ENCODE measurements around the gene BOLL. TPM values are rescaled to one million over a fixed set of nuclear protein-coding genes. Genes with fewer than 3 reads are reported as not detected.

BOLL gene
- total RNA-seq, 1 experiment from 2014 or later: not detected

- Histone ChIP-seq H3K79me1 (ENCODE audit: insufficient read depth, low read depth, low read length, poor library complexity, severe bottlenecking) (no peaks in the 10 kb centered on the region), H4K5ac (ENCODE audit: insufficient read length, low read depth, low read length) (no peak overlapping the region), H3K4me1 (ENCODE audit: insufficient read depth, low read length) (peaks cover 2% of the 10 kb centered on the region), H2BK20ac (ENCODE audit: low read depth, low read length, poor library complexity, severe bottlenecking) (no peak overlapping the region), H2BK15ac (ENCODE audit: low read depth, low read length) (no peak overlapping the region), H3K56ac (ENCODE audit: insufficient read length, low read depth, low read length) (no peak overlapping the region), H3T11ph (ENCODE audit: low read length) (no peak overlapping the region), H4K20me1 (ENCODE audit: control insufficient read depth, insufficient read depth, insufficient read length) (no peaks in the 10 kb centered on the region), H3K9ac (ENCODE audit: extremely low read depth, insufficient read length, low read length) (no peak overlapping the region), H2BK120ac (ENCODE audit: low read depth, low read length, poor library complexity, severe bottlenecking) (no peak overlapping the region), H3K79me2 (ENCODE audit: insufficient read depth, low read length) (no peaks in the 10 kb centered on the region; the same call in 1 of the 2 replicates), H3K27me3 (ENCODE audit: insufficient read depth, low read length) (peaks cover 9% of the 10 kb centered on the region), H4K8ac (replicated peaks; ENCODE audit: insufficient read length, low read depth, low read length) (no peak overlapping the region), H2BK12ac (ENCODE audit: insufficient read length, low read depth, low read length) (no peak overlapping the region), H3K9me3 (ENCODE audit: control insufficient read depth, low read depth, low read length) (no peaks in the 10 kb centered on the region), H2AK5ac (ENCODE audit: insufficient read length, low read length) (no peak overlapping the region), H3K23ac (ENCODE audit: insufficient read length, low read depth, low read length) (no peak overlapping the region), H2BK5ac (ENCODE audit: insufficient read length, low read length) (no peak overlapping the region), H3K4me2 (ENCODE audit: insufficient read depth, insufficient read length, low read length) (peak overlapping the region; percentile 97), H4K91ac (ENCODE audit: insufficient read length, low read depth, low read length) (no peak overlapping the region), H2AFZ (ENCODE audit: low read length) (no peak overlapping the region), H3K27ac (ENCODE audit: insufficient read length, low read depth, low read length) (no peak overlapping the region), H3K18ac (ENCODE audit: insufficient read length, low read depth, low read length) (no peak overlapping the region), H3K4ac (ENCODE audit: low read depth, low read length) (no peak overlapping the region), H3K14ac (ENCODE audit: insufficient read depth, low read length) (no peak overlapping the region), H3K23me2 (ENCODE audit: insufficient read length, low read depth, low read length, poor library complexity, severe bottlenecking) (peaks cover 9% of the 10 kb centered on the region)
- Mint-ChIP-seq H3K9me3 (no peaks in the 10 kb centered on the region), H3K27me3 (ENCODE audit: low read depth) (peaks cover 55% of the 10 kb centered on the region), H3K36me3 (ENCODE audit: insufficient read depth in 1 of 3, low read depth in 3 of 3) (no peaks in the 10 kb centered on the region), H3K4me3 (peak overlapping the region; percentile 65 to 83), H3K27ac (no peak overlapping the region), H3K4me1 (peaks cover 10 to 12% of the 10 kb centered on the region in 2 experiments)
- TF ChIP-seq, protein P1, sequence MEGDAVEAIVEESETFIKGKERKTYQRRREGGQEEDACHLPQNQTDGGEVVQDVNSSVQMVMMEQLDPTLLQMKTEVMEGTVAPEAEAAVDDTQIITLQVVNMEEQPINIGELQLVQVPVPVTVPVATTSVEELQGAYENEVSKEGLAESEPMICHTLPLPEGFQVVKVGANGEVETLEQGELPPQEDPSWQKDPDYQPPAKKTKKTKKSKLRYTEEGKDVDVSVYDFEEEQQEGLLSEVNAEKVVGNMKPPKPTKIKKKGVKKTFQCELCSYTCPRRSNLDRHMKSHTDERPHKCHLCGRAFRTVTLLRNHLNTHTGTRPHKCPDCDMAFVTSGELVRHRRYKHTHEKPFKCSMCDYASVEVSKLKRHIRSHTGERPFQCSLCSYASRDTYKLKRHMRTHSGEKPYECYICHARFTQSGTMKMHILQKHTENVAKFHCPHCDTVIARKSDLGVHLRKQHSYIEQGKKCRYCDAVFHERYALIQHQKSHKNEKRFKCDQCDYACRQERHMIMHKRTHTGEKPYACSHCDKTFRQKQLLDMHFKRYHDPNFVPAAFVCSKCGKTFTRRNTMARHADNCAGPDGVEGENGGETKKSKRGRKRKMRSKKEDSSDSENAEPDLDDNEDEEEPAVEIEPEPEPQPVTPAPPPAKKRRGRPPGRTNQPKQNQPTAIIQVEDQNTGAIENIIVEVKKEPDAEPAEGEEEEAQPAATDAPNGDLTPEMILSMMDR (conservative IDR thresholded peaks at IDR 0.05): no peak
- WGBS (ENCODE audit: extremely low coverage, insufficient read length, low lambda C conversion rate): no CpG with 5 or more reads among the region's 11 CpGs
- no peak for DNase-seq
Observed at GRCh38 chr2:197805715-197806633, 20.9 kb upstream of the BOLL start.

Data from H9 (cell line).